Measurements from ENCODE around the gene CNN3.
A peak's percentile ranks its signal among the peaks of the same experiment; 100 is the strongest.

Gene CNN3

GRCh38 chr1:94922761-94923331, 4.1 kb downstream of the CNN3 start:
- no peak for DNase-seq

GRCh38 chr1:94921977-94922376, 4.9 kb downstream of the CNN3 start:
- DNase-seq: no peak

GRCh38 chr1:94920061-94920460, 6.8 kb downstream of the CNN3 start:
- DNase-seq: no peak

- DNase-seq: no peak
These were observed 7.5 kb downstream of the CNN3 start for GRCh38 chr1:94919241-94920030.

GRCh38 chr1:94917251-94917650, 9.7 kb downstream of the CNN3 start:
- DNase-seq: no peak

DNA sequence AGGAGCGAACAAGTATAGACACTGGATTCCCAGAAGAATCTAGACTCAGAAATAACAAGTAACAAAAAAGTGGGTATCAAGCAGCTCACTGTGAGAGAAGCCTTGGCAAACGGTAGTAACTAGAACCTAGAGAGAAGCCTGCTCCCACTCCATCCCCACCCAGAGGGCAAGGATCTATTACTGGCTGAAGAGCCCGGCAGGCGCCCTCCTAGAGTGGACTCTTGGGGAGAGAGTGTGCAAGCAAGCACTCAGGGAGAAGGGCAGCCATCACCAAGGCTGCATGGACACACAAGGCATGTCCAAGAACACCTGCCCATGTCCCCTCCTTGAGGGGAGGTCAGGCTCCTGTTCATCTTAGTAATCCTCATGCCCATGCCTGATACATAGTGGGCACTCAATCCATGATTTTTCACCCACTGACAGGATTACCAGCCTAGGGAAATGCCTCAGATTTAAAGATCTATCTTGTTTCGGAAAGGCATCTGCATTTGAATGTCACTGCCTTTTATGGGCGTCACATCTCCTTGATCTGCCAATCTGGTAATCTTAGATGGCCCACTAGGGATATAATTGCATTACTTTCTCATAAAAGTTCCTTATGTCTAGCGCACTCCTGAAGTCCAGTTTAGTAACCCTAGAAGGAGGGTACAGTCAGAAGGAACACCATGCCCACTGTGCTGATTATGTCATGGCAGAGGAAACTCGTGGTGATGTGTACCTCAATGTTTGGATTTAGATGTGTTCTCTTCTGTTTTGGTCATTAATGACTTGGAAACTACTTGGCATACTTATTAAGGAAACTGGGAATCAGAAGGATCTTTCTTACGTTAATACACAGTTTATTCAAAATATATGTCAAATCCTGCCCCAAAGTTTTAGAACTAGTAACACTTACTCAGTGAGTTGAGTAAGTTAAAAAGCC, 14.4 kb downstream of the CNN3 start:
- DNase-seq: peak; percentile 46

DNA sequence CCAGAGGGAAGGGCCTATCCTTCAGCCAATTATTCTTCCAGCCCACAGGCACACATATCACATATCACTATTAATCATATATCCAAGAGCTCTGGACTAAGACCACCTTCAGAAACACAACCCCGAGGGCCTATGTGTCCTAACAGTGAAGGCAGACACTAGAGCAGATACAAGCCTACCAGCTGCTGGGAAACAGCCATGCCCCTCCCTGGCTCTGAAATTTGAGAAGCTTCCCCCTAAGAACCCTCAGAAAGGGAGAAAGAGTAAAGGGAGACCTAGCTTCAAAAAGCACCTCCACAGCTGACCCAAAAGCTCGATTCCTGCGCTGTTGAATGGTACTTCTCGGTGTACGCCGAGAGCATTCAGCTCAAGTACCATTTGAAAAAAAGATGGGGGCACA, 17.4 kb downstream of the CNN3 start:
- DNase-seq: no peak

DNA sequence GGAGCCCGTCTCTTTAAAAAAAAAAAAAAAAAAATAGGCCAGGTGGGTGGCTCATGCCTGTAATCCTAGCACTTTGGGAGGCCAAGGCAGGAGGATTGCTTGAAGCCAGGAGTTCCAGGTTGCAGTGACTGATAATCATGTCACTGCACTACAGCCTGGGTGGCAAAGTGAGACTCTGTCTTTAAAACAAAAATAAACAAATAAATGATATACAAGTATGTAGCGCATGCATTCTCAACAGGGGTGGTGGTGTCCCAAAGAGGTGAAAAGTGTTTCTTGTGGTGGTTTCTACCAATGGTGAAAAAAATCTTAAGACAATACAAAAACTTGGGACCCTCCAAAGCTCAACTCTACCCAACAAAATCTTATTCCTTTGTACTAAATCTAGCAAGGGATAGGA, 17.9 kb downstream of the CNN3 start:
- no peak for DNase-seq

- no peak for DNase-seq
These were observed 18.7 kb downstream of the CNN3 start for GRCh38 chr1:94908190-94908589.

- no peak for DNase-seq
These were observed 19.8 kb downstream of the CNN3 start for GRCh38 chr1:94907136-94907535.

DNA sequence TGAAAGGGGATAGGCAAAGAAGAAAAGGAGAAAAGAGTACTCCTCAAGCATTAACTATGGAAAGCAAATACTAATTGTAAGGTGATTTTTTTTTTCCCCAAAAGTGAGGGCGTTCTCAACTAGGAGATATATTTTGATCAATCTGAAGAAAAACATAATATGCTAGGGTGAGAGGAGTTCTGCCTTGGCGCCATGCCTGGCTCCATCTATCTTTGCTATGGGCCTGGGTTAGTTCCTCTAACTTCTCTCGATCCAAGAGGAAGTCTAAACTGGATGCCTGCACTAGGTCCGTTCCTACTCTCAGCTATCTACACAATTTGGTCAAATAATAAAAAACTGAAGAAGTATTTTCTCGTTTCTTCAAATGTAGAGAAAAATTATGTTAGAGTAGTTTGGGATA, 20.5 kb downstream of the CNN3 start:
- DNase-seq: no peak

DNA sequence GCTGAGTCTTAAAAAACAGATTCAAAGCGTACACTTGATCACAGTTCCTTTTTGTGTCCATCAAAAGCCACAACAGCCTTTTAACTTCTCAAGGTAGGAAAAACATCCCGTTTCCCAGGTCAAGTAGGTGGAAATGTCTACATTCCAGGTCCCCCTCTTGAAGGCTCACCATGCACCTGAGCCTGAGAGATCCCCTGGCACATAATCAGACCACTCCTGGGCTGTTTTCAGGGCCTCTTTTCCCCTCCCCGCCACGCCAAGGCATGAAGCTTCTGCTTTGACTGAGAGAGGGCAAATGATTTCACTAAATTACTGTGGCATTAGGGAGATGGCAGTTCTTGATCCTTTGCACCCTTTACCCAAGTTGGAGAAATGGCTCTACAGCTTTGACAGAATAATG, 21.7 kb downstream of the CNN3 start:
- DNase-seq: no peak

- no peak for DNase-seq
These were observed 23.5 kb downstream of the CNN3 start for GRCh38 chr1:94903280-94904009.

DNA sequence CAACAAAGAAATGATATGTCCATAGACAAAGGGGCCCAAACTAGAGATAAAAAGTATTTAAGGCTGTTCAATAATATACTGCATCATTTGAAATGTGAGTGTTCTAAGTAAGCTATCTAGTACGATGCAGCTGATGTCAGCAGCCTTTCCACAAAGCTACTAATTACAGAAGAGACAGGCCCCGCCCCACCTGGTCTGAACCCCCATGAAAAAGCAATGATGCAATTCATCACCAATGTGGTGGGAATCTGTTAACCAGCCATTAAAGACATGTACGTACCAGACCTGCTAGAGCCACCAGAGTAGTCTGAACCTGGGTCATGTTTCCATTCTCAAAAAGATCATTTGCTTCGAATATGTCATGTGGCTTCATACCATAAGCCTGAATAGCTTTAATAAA, 25.1 kb downstream of the CNN3 start:
- no peak for DNase-seq

GRCh38 chr1:94899756-94900155, 27.2 kb downstream of the CNN3 start:
- DNase-seq: no peak

- DNase-seq: no peak
These were observed 28.2 kb downstream of the CNN3 start for GRCh38 chr1:94898491-94899385.

DNA sequence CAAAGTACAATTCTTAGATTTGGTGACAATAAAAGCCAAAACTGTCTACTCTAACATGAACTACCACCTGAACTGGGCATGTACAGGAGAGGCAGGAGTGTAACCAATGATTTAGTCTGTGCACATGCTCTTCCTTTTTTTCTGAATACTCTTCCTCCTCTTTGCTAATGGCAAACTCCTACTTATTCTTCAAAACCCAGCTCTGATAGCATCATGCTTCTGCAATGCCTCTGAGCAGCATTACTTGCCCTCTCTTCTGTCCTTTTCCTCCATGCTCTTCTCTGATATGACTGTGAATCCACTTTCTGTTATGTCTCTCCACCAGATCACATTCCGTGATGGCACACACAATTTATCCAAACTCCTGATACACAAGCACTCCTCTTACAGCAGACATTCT, 31.4 kb downstream of the CNN3 start:
- DNase-seq: no peak

GRCh38 chr1:94894630-94895029, 32.3 kb downstream of the CNN3 start:
- DNase-seq: no peak

GRCh38 chr1:94892604-94893254, 34.2 kb downstream of the CNN3 start:
- no peak for DNase-seq

GRCh38 chr1:94888201-94888600, 38.7 kb downstream of the CNN3 start:
- no peak for DNase-seq

- no peak for DNase-seq
These were observed 39.2 kb downstream of the CNN3 start for GRCh38 chr1:94887603-94888171.

Measured in NCI-H82 (cell line).